ENCODE measurements around the gene SMIM7. TPM values are rescaled to one million over a fixed set of nuclear protein-coding genes. Genes with fewer than 3 reads are reported as not detected.

The SMIM7 gene
- total RNA-seq, 3 donors from 2014 or later = 55.3 to 60.2 (median 60.2) TPM

- ATAC-seq (no peak), DNase-seq (no peak)
- H3K4me3 Mint-ChIP-seq = no peak overlapping the region
- peaks cover 6% of the 10 kb centered on the region for H3K4me1 Mint-ChIP-seq (ENCODE audit: low read depth)
- H3K36me3 Mint-ChIP-seq (ENCODE audit: insufficient read depth) = peaks cover 20% of the 10 kb centered on the region
- no peaks in the 10 kb centered on the region for H3K9me3 Mint-ChIP-seq
- H3K27me3 Mint-ChIP-seq (ENCODE audit: low read depth) = no peaks in the 10 kb centered on the region
These were observed 14.8 kb downstream of the SMIM7 start for GRCh38 chr19:16645140-16645539.

GRCh38 chr19:16641695-16642094 is 18.2 kb downstream of the SMIM7 start:
- DNase-seq = no peak
- H3K4me1 Mint-ChIP-seq (ENCODE audit: low read depth) = peaks cover 13% of the 10 kb centered on the region
- no peak for ATAC-seq
- H3K9me3 Mint-ChIP-seq = no peaks in the 10 kb centered on the region
- no peaks in the 10 kb centered on the region for H3K27me3 Mint-ChIP-seq (ENCODE audit: low read depth)
- H3K4me3 Mint-ChIP-seq = no peak overlapping the region
- peaks cover 19% of the 10 kb centered on the region for H3K36me3 Mint-ChIP-seq (ENCODE audit: insufficient read depth)

- H3K4me1 Mint-ChIP-seq (ENCODE audit: low read depth) = peaks cover 13% of the 10 kb centered on the region
- DNase-seq (no peak), ATAC-seq (no peak)
- H3K4me3 Mint-ChIP-seq = no peak overlapping the region
- peaks cover 18% of the 10 kb centered on the region for H3K36me3 Mint-ChIP-seq (ENCODE audit: insufficient read depth)
- H3K27me3 Mint-ChIP-seq (ENCODE audit: low read depth) = no peaks in the 10 kb centered on the region
- H3K9me3 Mint-ChIP-seq = no peaks in the 10 kb centered on the region
These were observed 19.0 kb downstream of the SMIM7 start for GRCh38 chr19:16640951-16641350.

GRCh38 chr19:16638666-16639065 is 21.3 kb downstream of the SMIM7 start:
- Mint-ChIP-seq H3K4me3 (no peak overlapping the region), H3K9me3 (no peaks in the 10 kb centered on the region), H3K27me3 (ENCODE audit: low read depth) (no peaks in the 10 kb centered on the region), H3K36me3 (ENCODE audit: insufficient read depth) (peaks cover 10% of the 10 kb centered on the region), H3K4me1 (ENCODE audit: low read depth) (peaks cover 9% of the 10 kb centered on the region)
- no peak for ATAC-seq
- DNase-seq = no peak

- DNase-seq (no peak), ATAC-seq (no peak)
- Mint-ChIP-seq H3K27me3 (ENCODE audit: low read depth) (no peaks in the 10 kb centered on the region), H3K9me3 (no peaks in the 10 kb centered on the region), H3K4me1 (ENCODE audit: low read depth) (peaks cover 9% of the 10 kb centered on the region), H3K36me3 (ENCODE audit: insufficient read depth) (peaks cover 10% of the 10 kb centered on the region), H3K4me3 (no peak overlapping the region)
These were observed 22.4 kb downstream of the SMIM7 start for GRCh38 chr19:16637535-16637934.

- peaks cover 7% of the 10 kb centered on the region for H3K36me3 Mint-ChIP-seq (ENCODE audit: insufficient read depth)
- no peaks in the 10 kb centered on the region for H3K9me3 Mint-ChIP-seq
- no peak overlapping the region for H3K4me3 Mint-ChIP-seq
- peaks cover 18% of the 10 kb centered on the region for H3K4me1 Mint-ChIP-seq (ENCODE audit: low read depth)
- DNase-seq (no peak), ATAC-seq (no peak)
- H3K27me3 Mint-ChIP-seq (ENCODE audit: low read depth) = no peaks in the 10 kb centered on the region
These were observed 28.5 kb downstream of the SMIM7 start for GRCh38 chr19:16631465-16631864.

- Mint-ChIP-seq H3K4me1 (ENCODE audit: low read depth) (peaks cover 40% of the 10 kb centered on the region), H3K4me3 (peak overlapping the region; percentile 98), H3K36me3 (ENCODE audit: insufficient read depth) (peaks cover 15% of the 10 kb centered on the region), H3K27me3 (ENCODE audit: low read depth) (no peaks in the 10 kb centered on the region), H3K9me3 (no peaks in the 10 kb centered on the region)
- DNase-seq = no peak
- peak in 1 of 2 donors; percentile 0 for ATAC-seq
These were observed 30.8 kb downstream of the SMIM7 start for GRCh38 chr19:16628984-16629691.

- H3K4me1 Mint-ChIP-seq (ENCODE audit: low read depth) = peaks cover 44% of the 10 kb centered on the region
These were observed 31.6 kb downstream of the SMIM7 start, which contains the start of gene MED26 for GRCh38 chr19:16628183-16628983. Gene MED26, minus strand, starts transcription at chr19:16628204. Its CDS starts 261 bp downstream, at chr19:16627943.

GRCh38 chr19:16627928-16628182 is 32.1 kb downstream of the SMIM7 start:
- Mint-ChIP-seq H3K36me3 (ENCODE audit: insufficient read depth) (peaks cover 18% of the 10 kb centered on the region), H3K27me3 (ENCODE audit: low read depth) (no peaks in the 10 kb centered on the region), H3K9me3 (no peaks in the 10 kb centered on the region), H3K4me3 (peak overlapping the region; percentile 95), H3K4me1 (ENCODE audit: low read depth) (peaks cover 47% of the 10 kb centered on the region)
- ATAC-seq = peak; percentile 1
- DNase-seq = no peak

More at GRCh38 chr19:16628183-16628983, 31.6 kb downstream of the SMIM7 start, which contains the start of gene MED26:
- H3K9me3 Mint-ChIP-seq = no peaks in the 10 kb centered on the region
- peak; percentile 93 to 94 for ATAC-seq
- no peaks in the 10 kb centered on the region for H3K27me3 Mint-ChIP-seq (ENCODE audit: low read depth)
- peak; percentile 95 for DNase-seq
- H3K4me3 Mint-ChIP-seq = peak within 1 kb of the TSS; percentile 98
- peaks cover 18% of the 10 kb centered on the region for H3K36me3 Mint-ChIP-seq (ENCODE audit: insufficient read depth)

GRCh38 chr19:16627193-16627927 is 32.6 kb downstream of the SMIM7 start:
- DNase-seq (no peak), ATAC-seq (no peak)
- peaks cover 18% of the 10 kb centered on the region for H3K36me3 Mint-ChIP-seq (ENCODE audit: insufficient read depth)
- H3K9me3 Mint-ChIP-seq = no peaks in the 10 kb centered on the region
- peak overlapping the region; percentile 95 for H3K4me3 Mint-ChIP-seq
- no peaks in the 10 kb centered on the region for H3K27me3 Mint-ChIP-seq (ENCODE audit: low read depth)
- peaks cover 47% of the 10 kb centered on the region for H3K4me1 Mint-ChIP-seq (ENCODE audit: low read depth)

- Mint-ChIP-seq H3K4me3 (peak overlapping the region; percentile 95), H3K9me3 (no peaks in the 10 kb centered on the region), H3K36me3 (ENCODE audit: insufficient read depth) (peaks cover 16% of the 10 kb centered on the region), H3K4me1 (ENCODE audit: low read depth) (peaks cover 46% of the 10 kb centered on the region), H3K27me3 (ENCODE audit: low read depth) (no peaks in the 10 kb centered on the region)
- no peak for ATAC-seq
- no peak for DNase-seq
These were observed 33.1 kb downstream of the SMIM7 start for GRCh38 chr19:16626796-16627192.

- Mint-ChIP-seq H3K27me3 (ENCODE audit: low read depth) (no peaks in the 10 kb centered on the region), H3K36me3 (ENCODE audit: insufficient read depth) (peaks cover 11% of the 10 kb centered on the region), H3K9me3 (no peaks in the 10 kb centered on the region), H3K4me3 (peak overlapping the region; percentile 95), H3K4me1 (ENCODE audit: low read depth) (peaks cover 57% of the 10 kb centered on the region)
- DNase-seq = no peak
- no peak for ATAC-seq
These were observed 34.6 kb downstream of the SMIM7 start for GRCh38 chr19:16625163-16625958.

GRCh38 chr19:16624236-16624635 is 35.7 kb downstream of the SMIM7 start:
- peaks cover 11% of the 10 kb centered on the region for H3K36me3 Mint-ChIP-seq (ENCODE audit: insufficient read depth)
- ATAC-seq (no peak), DNase-seq (no peak)
- H3K4me1 Mint-ChIP-seq (ENCODE audit: low read depth) = peaks cover 64% of the 10 kb centered on the region
- no peak overlapping the region for H3K4me3 Mint-ChIP-seq
- no peaks in the 10 kb centered on the region for H3K27me3 Mint-ChIP-seq (ENCODE audit: low read depth)
- no peaks in the 10 kb centered on the region for H3K9me3 Mint-ChIP-seq

- peaks cover 11% of the 10 kb centered on the region for H3K36me3 Mint-ChIP-seq (ENCODE audit: insufficient read depth)
- H3K4me1 Mint-ChIP-seq (ENCODE audit: low read depth) = peaks cover 66% of the 10 kb centered on the region
- no peaks in the 10 kb centered on the region for H3K27me3 Mint-ChIP-seq (ENCODE audit: low read depth)
- H3K4me3 Mint-ChIP-seq = no peak overlapping the region
- no peaks in the 10 kb centered on the region for H3K9me3 Mint-ChIP-seq
- ATAC-seq = no peak
- DNase-seq = no peak
These were observed 36.4 kb downstream of the SMIM7 start for GRCh38 chr19:16623576-16623975.
